Loucy (cell line): ENCODE data around the gene NCAM1.

Experiments used
- H2AFZ ChIP-seq: fragments of 200-600 bp; sonication (generic); 2 replicates; pipeline ENCODE4 v1.6.0; 2016; ENCODE audit warnings: antibody characterized with exemption, mild to moderate bottlenecking, low read length, moderate library complexity
- H3F3A ChIP-seq: fragments of 200-600 bp; 2 replicates; pipeline ENCODE4 v1.6.0; 2016; ENCODE audit warnings: antibody characterized with exemption, low read depth, mild to moderate bottlenecking
- H3K27me3 ChIP-seq: fragments of 200-600 bp; sonication (generic); 2 replicates; pipeline ENCODE4 v1.6.1; 2014; ENCODE audit warnings: low read length, mild to moderate bottlenecking; ENCODE audit not compliant: insufficient read depth, poor library complexity, severe bottlenecking
- H3K36me3 ChIP-seq: fragments of 200-600 bp; sonication (generic); 2 replicates; pipeline ENCODE4 v1.6.1; 2016; ENCODE audit warnings: low read length; ENCODE audit not compliant: insufficient read depth
- H3K4me1 ChIP-seq: fragments of 200-600 bp; sonication (generic); 2 replicates; pipeline ENCODE4 v1.5.1; 2014; ENCODE audit warnings: low read length, mild to moderate bottlenecking; ENCODE audit not compliant: insufficient read depth, poor library complexity, severe bottlenecking
- H3K4me2 ChIP-seq: fragments of 200-600 bp; sonication (generic); 2 replicates; pipeline ENCODE4 v1.6.0; 2014; ENCODE audit warnings: antibody characterized with exemption, low read length, low read depth, mild to moderate bottlenecking; ENCODE audit not compliant: poor library complexity, severe bottlenecking
- H3K4me3 ChIP-seq: fragments of 200-600 bp; sonication (generic); 2 replicates; pipeline ENCODE4 v1.5.1; 2014; ENCODE audit warnings: low read length, mild to moderate bottlenecking, mixed read lengths; ENCODE audit not compliant: poor library complexity, severe bottlenecking
- H3K79me2 ChIP-seq: fragments of 200-600 bp; sonication (generic); 2 replicates; pipeline ENCODE4 v1.6.1; 2014; ENCODE audit warnings: low read length; ENCODE audit not compliant: insufficient read depth
- H3K9ac ChIP-seq: fragments of 200-600 bp; sonication (generic); 2 replicates; pipeline ENCODE4 v1.6.0; 2014; ENCODE audit warnings: mild to moderate bottlenecking, low read depth, low read length, moderate library complexity; ENCODE audit not compliant: poor library complexity, severe bottlenecking
- H3K9me2 ChIP-seq: fragments of 200-600 bp; sonication (generic); replicated peaks from 2 replicates; pipeline ENCODE4 v1.6.1; 2016; ENCODE audit warnings: low read depth, low read length, mixed read lengths
- H3K9me3 ChIP-seq: fragments of 200-600 bp; sonication (generic); 2 replicates; pipeline ENCODE4 v1.6.1; 2014; ENCODE audit warnings: mild to moderate bottlenecking, antibody characterized with exemption, low read length, low read depth; ENCODE audit not compliant: insufficient read depth
- H4K20me1 ChIP-seq: fragments of 200-600 bp; sonication (generic); 2 replicates; pipeline ENCODE4 v1.6.0; 2014; ENCODE audit warnings: antibody characterized with exemption, low read length, mild to moderate bottlenecking; ENCODE audit not compliant: insufficient read depth, poor library complexity, severe bottlenecking
- EZH2phosphoT487 ChIP-seq: fragments of 200-600 bp; IDR thresholded peaks from 2 replicates; pipeline ENCODE4 v1.6.1; 2018; ENCODE audit warnings: antibody characterized with exemption, mild to moderate bottlenecking, moderate library complexity, borderline replicate concordance
- TF ChIP-seq, protein P1 (sequence below): fragments of 200-600 bp; sonication (generic); conservative IDR thresholded peaks from 2 replicates; pipeline ENCODE4 v1.5.1; 2014; ENCODE audit warnings: mild to moderate bottlenecking, antibody characterized with exemption, low read length

Gene NCAM1

DNA sequence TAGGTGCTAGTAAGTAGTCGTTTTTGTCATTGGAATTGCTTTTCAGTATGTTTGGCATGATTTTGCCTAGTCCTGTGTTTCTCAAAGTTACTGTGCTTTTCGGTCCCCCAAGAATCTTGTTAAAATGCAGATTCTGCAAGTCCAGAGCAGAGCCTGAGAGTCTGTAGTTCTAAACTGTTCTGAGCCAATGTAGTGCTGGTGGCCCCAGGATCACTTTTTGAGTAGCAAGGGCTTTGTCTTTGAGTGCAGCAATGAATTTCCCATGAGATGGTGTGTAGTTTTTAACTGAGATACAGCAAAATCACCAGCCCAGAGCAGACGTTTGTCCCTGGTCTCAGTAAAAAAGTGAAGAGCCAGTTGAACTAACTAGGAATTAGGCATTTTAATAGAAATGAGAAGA is 122.4 kb downstream of the NCAM1 start:
- Histone ChIP-seq H3K9ac (no peak overlapping the region), H3F3A (no peaks in the 10 kb centered on the region), H3K27me3 (no peaks in the 10 kb centered on the region), H3K79me2 (no peaks in the 10 kb centered on the region), H3K36me3 (no peaks in the 10 kb centered on the region), H3K4me2 (no peak overlapping the region), H3K4me1 (no peaks in the 10 kb centered on the region), H3K9me3 (no peaks in the 10 kb centered on the region), H3K9me2 (no peaks in the 10 kb centered on the region), H4K20me1 (no peaks in the 10 kb centered on the region), H2AFZ (no peak overlapping the region), H3K4me3 (no peak overlapping the region)
- TF ChIP-seq, protein P1, sequence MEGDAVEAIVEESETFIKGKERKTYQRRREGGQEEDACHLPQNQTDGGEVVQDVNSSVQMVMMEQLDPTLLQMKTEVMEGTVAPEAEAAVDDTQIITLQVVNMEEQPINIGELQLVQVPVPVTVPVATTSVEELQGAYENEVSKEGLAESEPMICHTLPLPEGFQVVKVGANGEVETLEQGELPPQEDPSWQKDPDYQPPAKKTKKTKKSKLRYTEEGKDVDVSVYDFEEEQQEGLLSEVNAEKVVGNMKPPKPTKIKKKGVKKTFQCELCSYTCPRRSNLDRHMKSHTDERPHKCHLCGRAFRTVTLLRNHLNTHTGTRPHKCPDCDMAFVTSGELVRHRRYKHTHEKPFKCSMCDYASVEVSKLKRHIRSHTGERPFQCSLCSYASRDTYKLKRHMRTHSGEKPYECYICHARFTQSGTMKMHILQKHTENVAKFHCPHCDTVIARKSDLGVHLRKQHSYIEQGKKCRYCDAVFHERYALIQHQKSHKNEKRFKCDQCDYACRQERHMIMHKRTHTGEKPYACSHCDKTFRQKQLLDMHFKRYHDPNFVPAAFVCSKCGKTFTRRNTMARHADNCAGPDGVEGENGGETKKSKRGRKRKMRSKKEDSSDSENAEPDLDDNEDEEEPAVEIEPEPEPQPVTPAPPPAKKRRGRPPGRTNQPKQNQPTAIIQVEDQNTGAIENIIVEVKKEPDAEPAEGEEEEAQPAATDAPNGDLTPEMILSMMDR: no peak
- TF ChIP-seq EZH2phosphoT487: no peak

DNA sequence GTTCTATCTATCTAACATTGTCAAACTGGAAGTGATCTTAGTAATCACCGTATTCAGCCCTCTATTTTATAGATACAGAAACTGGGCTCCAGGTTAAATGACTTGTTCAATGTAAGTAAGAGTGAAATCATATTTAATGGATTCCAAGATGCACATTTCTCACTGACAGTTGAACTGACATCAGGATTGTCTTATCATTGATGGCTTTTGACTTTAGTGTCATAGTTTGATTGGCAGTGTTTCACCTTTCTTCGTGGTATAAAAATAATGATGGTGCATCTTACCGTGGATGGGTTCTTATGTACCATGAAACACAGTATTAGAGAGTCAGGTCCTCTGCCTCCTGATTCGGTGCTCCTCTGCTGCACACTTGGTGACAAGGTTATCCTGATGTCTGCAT is 123.1 kb downstream of the NCAM1 start:
- H3K9me3 ChIP-seq: no peaks in the 10 kb centered on the region
- TF ChIP-seq EZH2phosphoT487: no peak
- TF ChIP-seq, protein P1: no peak
- H3K27me3 ChIP-seq: no peaks in the 10 kb centered on the region

DNA sequence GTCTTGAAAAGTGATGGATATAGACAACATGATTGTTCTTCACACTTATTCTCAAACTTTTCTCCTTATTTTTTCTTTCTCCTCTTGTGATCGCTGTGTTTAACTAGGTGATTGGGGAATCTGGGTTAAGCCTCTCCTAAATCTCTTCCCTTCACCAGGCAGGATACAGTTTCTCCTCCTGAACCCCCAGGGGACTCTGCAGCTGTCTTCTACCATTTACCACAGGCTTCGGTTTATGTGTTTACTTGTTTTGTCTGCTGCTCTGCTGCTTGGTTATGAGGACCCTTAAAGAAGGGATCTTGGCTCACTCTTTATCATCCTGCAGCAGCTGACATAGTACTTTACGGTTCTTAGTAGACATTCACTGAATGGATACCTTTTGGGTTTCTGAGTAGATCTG is 124.2 kb downstream of the NCAM1 start:
- no peak for TF ChIP-seq EZH2phosphoT487
- TF ChIP-seq, protein P1: no peak
- Histone ChIP-seq H3K27me3 (no peaks in the 10 kb centered on the region), H3K4me1 (no peaks in the 10 kb centered on the region), H3K4me2 (no peak overlapping the region), H2AFZ (no peak overlapping the region), H4K20me1 (no peaks in the 10 kb centered on the region), H3K9ac (no peak overlapping the region), H3K9me3 (no peaks in the 10 kb centered on the region), H3K79me2 (no peaks in the 10 kb centered on the region), H3K36me3 (no peaks in the 10 kb centered on the region), H3F3A (no peaks in the 10 kb centered on the region), H3K4me3 (no peak overlapping the region), H3K9me2 (no peaks in the 10 kb centered on the region)

More for the DNA sequence above, 123.1 kb downstream of the NCAM1 start:
- Histone ChIP-seq H3K4me2 (no peak overlapping the region), H3K36me3 (no peaks in the 10 kb centered on the region), H3K9ac (no peak overlapping the region), H3K4me3 (no peak overlapping the region), H3K79me2 (no peaks in the 10 kb centered on the region), H2AFZ (no peak overlapping the region), H3F3A (no peaks in the 10 kb centered on the region), H3K4me1 (no peaks in the 10 kb centered on the region), H3K9me2 (no peaks in the 10 kb centered on the region), H4K20me1 (no peaks in the 10 kb centered on the region)
